ENCODE data around the gene RPS6KL1.

Gene RPS6KL1

DNA sequence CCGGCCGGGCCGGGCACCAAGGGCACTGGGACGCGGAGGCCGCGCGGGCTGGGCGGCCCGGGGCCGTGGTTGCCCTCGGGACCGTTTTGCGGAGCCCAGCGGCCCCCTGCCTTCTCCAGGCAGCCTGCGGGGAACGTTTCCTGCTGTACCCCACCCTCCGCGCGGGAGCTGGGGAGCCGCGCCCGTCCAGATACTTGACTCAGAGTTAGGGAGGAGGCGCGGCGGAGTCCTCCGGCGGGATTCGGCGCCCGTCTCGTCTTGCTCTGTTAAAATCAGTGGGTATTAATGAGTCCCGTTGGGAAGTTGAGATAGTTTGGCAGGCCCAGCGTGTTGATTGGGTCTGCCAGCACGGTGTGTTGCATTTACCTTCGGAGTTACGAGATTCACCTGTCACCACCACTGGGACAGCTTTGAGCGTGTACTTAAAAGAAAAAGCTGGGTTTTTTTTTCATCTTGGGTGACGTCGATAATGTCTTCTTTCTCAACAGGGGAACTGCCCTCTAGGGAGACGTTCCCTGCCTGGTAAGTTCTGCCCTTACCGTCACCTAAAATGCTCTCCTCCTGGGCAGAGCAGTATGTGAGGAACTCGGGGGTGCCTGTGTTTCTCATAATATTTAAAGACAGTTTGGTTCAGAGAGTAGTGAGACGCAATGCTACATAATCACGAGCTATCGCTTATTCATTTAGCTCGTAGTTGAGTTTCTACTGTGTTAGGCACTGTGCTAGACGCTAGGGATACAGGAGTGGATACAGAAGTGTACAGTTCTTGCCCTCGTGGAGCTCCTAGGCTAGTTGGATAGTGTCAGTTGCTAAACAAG is 40.7 kb downstream of the RPS6KL1 start:
- DNase-seq, result peak in 1 of 14 donors; percentile 59

DNA sequence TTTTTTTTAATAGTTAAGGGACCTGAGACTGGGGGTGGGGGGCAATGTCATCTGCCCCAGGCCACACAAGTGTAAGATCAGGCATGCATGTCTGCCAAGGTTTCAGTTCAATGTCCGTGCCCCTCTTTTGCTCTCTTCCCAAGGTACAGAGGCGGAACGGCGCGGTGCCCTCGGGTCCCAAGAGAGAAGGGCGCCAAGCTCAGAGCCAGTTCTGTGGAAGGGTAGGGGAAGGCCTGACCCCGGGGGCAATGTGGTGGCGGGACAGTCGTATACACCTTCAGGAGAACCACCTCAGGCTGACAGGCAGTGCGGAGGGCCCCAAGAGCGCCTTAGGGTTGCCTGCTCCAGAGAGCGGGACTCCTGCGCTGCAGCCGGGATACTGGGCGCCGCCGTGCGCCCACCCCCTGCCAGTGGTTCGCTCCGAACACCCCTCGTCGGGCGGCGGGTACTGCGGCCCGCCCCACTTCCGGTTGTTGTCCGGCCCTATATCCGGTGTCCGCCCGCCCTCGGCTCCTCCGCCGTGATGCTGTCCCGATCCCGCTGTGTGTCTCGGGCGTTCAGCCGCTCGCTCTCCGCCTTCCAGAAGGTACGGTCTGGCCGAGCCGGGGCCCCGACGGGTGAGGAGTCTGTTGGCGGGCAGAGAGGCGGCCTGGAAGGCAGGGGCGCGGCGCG is 41.5 kb downstream of the RPS6KL1 start, which contains the start of gene DLST:
TSS of gene DLST (plus strand) at position 486 of the 672 bp plus-strand sequence. CDS start at position 524, 38 bp downstream.
- DNase-seq, result peak; percentile 23 to 90 (median 80)

DNA sequence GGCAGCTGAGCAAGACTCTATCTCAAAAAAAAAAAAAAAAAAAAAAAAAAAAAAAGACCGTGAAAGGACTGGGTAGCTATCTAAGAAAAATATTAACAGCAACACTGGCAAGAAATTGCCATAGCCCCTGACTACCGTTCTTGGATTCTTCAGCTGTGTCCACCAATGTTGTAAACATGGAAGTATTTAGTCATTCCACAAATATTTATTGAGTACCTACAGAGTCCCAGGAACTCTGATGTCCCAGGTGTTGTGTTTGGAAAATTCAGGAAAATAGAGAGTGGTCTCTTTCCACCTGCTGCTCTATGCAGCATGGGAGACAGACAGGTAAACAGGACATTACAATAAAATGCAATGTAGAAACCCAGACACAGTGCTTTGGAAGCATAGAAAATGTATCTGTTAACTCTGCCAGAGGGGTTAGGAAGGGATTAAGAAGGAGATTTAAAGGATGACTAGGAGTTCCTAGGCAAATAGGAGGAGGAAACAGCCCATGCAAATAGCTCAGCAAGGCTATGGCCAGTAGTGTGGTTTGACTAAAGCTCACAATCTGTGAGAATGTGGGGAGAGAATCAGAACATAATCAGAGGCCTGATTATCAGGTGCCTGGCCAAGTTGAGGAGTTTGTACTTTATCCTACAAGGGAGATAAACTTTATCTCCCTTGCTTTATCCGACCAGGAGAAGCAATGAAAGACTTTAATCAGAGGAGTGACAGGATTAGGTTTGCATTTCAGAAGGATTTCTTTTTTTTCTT is 43.5 kb downstream of the RPS6KL1 start:
- no peak for DNase-seq

DNA sequence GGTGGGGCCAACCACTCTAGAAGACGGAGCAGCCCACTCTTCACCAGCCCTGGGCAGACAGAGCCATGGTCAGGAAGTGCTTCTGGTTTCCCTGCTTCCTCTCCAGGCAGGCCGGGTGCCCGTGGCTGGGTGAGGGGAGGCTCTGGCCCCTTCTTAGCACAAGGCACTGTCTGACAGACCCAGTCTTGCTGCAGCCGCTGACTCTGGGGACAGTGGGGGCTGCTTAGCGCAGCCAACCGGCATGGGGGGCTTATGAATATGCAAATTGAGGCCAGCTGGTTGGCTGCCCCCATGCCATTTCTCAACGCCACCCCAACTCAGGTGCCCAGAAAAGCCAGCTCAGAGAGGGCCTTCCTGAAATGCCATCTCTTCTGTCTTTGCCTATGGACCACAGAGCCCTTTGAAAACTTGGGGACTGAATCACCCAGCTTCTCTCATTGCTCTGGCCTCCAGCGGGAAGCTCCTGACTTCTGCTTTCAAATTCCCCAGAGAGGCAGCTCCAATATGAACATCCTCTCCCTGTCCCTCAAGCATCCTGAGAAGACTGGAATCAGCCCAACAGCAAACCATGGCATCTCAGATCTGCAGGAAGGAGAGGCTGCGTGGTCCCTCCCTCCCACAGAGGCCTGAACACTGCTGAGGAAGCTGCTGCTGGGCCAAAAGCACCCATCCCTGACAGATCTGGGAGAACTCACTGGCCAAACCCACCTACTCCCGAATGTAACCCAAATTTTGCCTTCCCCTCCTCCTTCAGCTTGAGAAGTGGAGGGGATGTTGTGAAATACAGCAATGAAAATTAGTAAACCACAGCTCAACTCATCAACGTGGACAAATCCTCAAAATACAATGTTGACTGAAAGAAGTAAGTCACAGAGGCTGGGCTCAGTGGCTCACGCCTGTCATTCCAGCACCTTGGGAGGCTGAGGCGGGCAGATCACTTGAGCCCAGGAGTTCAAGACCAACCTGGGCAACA is 46.8 kb downstream of the RPS6KL1 start, which contains the start of gene PROX2:
TSS of gene PROX2 (minus strand) at position 205 of the 973 bp plus-strand sequence. CDS start 12,311 bp downstream, outside the sequence.
- peak in 5 of 14 donors; percentile 3 to 38 (median 23) for DNase-seq

DNA sequence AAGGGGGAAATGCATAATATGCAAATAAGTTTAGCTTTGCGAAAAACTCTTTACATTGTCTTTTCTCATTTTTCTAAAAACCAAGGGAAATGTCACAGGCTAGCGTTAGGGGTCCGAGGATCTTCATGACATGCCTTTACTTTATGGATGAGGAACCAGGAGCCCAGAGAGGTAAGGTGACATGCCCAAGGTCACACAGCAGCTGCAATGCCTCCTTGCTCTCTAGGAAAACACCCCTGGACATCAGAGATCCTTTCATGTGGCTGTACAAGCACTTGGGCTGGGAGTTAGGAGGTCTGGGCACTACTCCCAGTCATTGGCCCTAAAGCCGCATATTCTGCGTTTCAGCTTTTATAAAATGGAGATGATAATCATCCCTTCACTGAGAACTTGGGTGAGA is 47.9 kb downstream of the RPS6KL1 start:
- DNase-seq, result no peak

DNA sequence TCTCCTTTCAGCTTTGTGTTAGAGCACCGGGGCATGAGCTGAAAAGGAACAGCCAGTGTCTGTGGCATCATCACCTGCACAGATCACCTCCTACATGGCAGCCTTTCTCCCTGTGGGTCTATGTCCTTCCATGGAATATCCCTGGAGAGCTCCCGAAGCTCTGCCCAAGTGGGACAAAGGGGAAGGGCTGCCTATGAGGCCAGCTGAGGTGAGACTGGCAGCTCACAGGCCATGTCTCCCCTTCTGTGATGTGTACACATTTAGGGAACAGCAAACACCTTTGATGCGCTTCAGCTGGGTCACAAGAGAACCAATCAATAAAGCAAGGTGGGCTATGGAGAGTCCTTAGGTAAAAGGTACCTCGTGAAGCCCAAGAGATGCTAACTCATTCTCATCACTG is 51.2 kb downstream of the RPS6KL1 start:
- no peak for DNase-seq

DNA sequence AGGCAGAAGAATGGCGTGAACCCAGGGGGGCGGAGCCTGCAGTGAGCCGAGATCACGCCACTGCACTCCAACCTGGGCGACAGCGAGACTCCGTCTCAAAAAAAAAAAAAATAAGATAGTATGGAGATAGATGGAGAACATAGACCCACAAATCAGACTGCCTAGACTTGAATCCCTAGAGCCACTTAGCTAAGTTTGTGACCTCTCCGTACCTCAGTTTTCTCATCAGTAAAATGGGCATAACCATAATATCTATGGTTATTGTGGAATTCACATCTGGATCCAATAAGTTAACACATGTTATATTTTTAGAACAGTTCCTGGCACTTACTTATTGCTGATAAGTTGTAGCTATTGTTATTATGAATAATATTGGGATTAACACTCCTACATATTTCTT is 54.3 kb downstream of the RPS6KL1 start:
- DNase-seq, result no peak

DNA sequence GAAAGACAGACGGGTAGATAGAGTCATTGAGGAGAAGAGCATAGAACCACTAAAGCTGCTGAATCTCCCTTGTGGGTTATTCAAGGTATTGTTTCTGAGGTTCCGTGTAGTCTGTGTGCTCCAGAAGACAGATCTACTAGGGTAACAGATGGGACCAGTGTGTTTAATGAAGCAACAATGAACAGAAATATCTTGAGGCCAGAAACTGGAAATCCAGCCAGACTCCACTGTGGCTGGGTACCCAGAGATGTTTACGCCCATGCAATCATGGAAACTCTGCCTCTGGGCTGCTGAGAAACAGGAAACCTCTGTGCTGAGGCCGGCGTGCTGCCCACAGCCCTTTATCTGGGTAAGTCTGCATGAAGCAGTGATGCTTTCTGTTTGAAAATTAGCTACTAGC is 55.4 kb downstream of the RPS6KL1 start:
- DNase-seq, result peak in 10 of 14 donors; percentile 9 to 64 (median 18)

DNA sequence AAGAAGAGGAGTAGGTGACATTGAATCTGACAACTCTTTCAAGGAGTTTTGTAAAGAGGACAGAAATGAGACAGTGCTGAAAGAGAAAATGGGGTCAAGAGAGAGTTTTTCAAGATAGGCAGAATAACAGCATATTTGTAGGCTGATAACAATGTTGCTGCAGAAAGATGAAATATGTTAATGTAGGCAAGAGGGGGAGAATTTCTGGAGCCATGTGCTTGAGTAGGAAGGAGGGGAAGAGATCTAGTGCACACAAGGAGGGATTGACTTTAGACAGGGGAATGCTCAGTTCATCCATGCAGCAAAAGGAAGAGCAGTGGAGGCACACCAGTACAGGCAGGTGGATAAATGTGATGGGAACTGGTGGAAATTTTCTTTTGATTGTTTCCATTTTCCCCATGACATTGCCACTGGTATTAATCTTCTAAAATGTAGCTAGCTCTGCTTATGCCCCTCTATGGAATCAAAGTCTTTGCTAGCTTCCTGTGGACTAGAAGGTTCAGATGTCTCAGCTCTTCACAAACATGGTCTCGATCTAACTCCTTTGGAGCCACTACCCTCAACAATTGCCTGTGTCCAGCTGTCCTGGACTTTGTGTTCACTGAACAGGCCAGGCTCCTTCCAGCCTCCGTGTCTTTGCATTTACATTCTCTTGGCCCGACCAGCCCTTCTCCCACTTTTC is 56.2 kb downstream of the RPS6KL1 start:
- DNase-seq, result no peak

DNA sequence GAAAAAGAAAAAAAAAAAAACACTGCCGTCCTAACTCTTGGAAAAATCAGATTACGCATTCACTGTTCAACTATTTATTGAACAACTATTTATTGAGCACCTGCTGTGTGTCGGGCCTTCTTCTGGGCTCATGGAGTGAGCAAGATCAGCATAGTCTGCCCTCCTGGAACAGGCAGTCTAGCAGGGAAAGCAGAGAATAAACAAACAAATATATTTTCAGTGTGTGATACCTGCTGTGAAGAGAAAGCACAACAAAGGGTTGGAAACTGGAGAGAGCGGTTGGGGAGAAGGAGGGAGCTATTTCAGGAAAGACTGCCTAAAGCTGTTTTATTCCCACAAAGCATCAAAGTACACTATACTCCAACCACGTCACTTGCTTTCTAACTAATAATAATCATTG is 57.9 kb downstream of the RPS6KL1 start:
- no peak for DNase-seq

DNA sequence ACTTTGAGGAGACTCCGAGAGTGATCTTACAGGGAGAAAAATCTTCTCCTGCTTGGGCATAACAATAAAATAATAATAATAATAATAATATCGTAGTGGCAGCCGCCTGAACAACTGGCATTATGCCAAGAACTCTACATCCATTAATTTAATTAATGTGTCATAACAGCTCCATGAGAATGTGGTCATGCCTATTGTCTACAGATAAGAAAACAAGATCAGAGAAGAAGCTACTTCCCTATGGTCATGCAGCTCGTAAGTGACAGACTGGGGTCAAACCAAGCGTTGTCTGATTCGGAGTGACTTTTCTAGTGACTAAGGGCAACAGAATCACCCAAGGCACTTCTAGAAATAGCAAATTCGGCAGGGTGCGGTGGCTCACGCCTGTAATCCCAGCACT is 58.9 kb downstream of the RPS6KL1 start:
- DNase-seq, result peak in 1 of 14 donors; percentile 4

DNA sequence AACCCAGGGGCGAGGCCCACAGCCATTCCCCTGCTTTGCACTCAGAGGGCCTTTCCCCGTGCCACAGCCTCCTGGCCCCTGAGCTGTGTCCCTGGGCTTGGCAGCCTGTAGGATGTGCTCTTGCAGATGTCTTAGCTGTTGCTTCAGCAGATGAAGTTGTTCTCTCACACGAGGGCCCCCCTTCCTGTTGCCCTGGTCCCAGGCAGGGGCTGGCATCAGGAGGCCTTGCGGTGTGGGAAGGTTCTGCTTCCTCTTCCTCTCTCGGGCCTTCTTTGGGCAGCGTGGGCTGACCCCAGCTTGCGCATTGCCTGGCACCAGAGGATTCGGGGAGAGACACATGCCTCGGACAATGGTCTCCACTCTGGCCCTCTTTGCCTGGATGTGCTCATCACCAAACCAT is 59.8 kb downstream of the RPS6KL1 start:
- DNase-seq, result peak in 9 of 14 donors; percentile 18 to 62 (median 34)

DNA sequence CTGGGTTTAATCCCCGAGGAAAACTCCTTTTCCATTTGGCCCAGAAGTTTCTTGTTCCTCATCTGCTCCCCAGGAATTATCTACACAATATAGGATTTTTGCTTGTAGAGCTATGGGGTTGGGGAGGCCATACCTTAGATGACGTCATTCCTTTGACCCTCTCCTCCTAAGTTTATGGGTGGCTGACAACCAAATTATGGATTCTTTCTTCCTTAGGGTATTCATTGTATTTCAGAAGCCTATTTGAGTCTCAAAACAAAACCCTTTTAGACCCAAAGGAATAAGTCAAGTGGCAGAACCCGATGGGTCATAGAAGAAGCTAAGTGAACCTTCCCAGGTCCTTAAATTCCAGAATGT is 61.3 kb downstream of the RPS6KL1 start:
- DNase-seq, result no peak

DNA sequence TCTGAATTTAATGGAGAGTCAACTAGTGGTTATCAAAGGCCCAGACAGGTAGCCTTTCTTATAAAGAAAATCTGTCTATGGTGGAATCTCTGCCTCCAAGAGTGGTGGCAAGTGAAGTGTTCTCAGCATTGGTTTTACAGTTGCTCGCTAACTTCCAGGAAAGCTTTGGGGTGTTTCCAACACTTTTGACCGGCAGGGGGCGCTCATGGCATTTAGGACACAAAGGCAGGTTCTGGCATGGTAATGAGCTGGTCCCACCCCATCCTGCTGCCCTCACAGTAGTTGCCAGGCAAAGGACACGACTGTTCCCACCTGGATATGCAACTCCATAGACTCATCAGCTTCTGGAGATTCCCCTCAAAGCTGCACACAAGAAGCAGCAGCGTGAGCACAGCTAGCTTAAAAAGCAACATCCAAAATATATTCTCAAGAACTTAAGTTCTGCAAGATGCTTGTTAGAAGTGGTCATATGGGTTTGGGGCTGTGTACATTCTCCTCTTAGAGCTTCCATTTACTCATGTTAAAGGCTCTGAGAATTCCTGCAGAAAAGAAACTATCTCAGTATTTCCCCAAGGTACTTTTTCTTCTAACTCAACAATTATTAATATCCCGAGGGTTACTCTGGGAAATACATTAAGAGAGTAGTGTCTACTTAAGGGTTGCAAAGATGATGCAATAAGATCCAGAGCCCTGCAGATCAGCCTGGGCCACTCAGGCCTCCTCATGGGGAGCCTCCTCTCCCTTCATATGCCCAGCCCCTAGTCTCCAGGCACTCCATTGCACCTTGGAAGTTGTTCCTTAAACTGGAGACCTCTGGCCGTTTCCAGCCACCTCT is 61.9 kb downstream of the RPS6KL1 start:
- DNase-seq, result peak in 13 of 14 donors; percentile 8 to 83 (median 71)

DNA sequence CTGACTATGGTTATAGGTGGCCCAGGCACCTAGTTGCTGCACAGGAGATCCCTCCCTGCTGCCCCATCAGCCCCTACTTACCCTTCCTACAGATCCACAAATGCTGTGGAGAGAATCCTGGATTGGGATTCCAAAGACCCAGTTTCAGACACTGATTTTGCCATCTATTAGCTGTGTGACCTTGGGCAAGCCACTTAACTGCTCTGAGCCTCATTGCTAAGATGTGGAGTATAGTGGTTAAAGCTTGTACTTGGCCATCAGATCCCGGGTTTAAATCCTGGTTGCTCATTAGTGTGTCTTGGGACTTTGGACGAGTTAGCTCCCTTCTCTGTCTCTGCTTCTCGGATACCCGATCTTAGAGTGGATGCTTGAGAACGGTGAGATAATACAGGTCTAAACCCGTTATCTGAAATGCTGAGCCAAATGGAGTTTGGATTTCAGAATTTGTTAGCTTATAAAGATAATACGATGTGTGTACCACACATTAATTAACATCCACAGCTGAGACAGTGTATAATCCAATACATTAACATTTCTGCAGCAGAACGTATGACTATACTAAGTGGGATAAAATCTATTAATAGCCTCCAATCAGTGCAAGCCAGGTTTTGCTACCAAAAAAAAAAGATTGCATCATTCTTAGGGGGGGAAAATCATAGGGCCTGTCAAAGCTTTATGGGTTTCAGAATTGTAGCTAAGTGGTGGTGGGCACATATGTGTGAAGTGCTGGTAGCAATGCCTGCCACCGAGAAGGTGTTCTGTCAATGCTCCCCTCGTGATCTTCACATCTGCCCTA is 63.1 kb downstream of the RPS6KL1 start:
- DNase-seq, result no peak

DNA sequence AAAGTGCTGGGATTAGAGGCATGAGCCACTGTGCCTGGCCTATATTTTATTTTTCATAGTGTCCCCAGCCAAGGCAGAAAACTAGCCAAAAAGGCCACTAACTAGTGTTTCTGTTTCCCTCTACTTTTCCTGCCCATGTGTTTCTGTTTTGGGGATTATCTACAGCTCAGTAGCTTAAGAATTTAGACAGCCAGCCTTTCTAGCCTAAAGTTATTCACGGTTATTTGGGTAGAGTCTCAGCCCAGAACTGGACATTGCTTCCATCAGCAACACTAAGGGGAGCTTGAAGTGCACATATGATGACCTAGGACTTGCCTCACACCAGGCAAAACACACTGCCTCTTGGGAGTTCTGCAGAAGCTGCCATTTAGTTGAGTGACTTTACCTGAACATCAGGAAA is 65.0 kb downstream of the RPS6KL1 start:
- no peak for DNase-seq

DNA sequence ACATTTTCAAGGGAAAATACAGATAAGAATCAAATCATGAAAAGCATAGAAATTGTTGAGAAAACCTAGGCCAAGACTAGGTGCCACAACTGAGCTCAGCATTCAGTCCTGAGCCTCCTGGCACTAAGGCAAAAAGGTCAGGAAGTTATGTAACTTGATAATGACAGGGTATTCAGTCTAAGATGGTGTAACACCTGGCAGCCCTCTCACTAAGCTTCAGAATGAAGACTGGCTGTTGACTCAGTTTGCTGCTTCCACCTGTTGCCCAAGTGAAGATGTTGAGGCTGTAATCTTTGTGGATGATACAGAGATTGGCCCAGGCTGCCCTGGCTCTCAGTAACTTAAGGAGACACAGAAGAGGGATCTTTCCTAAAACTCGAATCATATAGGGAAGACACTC is 66.7 kb downstream of the RPS6KL1 start:
- no peak for DNase-seq

DNA sequence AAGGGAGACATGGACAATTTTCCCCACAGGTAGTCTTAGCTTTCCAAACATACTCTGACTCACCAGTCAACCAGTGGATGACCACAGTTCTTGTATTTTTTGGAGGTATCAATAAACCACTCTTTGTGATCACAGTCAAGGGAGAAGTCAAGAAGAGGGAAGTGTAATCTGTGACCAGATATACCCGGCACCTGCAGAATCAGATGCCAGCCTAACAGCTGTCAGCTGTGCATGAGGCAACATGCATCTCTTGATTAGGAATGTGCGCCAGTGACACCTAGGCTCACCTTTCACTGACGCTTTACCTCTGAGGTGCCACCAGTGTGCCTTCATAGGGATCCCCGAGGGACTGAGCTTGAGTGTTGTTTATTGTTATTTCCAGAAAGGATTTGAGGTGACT is 67.1 kb downstream of the RPS6KL1 start:
- no peak for DNase-seq

DNA sequence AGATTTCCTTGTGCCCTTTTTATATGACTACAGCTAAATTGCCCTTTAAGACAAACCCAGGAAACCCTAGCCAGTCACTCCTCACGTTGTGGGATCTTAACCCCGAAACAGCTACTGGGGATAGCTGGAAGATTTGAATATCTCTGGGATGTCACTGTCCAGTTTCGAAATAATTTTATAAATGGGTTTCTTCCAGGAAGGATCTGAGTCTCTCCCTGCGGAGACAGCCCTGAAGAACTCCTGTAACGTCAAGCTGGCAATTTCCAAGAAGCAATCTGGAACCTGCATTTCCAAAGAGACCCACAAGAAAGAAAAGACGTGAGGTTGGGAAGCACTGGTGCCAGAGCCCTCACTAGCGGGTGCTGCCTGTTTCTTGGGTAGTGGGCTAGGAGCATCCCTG is 68.0 kb downstream of the RPS6KL1 start:
- DNase-seq, result no peak

Measured in C1 segment of cervical spinal cord (tissue), 14 donors.